ENCODE measurements around the gene MACROD2.
A peak's percentile ranks its signal among the peaks of the same experiment; 100 is the strongest.

The MACROD2 gene

DNA sequence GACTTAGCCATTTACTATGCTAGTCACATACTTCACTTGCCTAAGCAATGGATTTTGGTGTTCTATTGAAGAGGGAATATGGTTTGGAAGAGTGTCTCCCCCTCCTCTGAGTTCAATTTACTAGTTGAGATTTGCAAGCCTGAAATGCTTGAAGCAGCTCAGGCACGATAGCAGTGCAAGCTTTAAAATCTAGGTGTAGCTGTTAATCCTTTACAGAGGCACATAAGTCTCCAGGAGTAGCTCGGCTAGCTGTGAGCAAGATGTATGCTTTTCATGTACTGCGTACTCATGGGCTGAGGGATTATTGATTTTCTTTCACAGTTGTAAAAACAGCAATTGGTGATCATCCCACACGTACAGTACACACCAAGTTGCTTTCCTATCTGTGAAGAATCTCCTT is 341.4 kb downstream of the MACROD2 start:
- no peak for DNase-seq (ENCODE audit: low read depth)

- DNase-seq (ENCODE audit: low read depth), result peak; percentile 65
Observed at GRCh38 chr20:14337400-14338171, 342.3 kb downstream of the MACROD2 start, which contains the start of gene FLRT3. TSS of gene FLRT3 (minus strand) at chr20:14337612. CDS start at chr20:14327506, 10,106 bp downstream.

- no peak for DNase-seq (ENCODE audit: low read depth)
Observed at GRCh38 chr20:14341801-14342200, 346.5 kb downstream of the MACROD2 start.

DNA sequence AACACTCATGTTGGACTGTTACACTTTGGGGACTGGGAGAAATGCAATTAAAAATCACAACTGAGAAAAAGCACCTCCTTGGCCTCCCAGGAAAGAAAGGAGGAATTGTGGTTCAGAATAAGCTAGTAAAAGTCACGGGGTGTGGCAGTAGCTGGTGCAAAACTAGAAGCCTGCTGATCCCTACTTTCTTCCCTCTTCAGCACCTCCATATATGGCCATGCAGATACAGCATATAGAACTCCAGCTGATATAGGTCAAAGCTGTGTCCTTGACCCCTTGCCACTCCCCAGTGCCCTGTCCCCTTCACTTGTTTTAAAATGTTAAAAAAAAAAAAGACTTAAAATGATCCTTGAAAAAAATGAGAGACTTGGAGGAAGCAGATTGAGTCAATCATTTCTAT is 347.6 kb downstream of the MACROD2 start:
- no peak for DNase-seq (ENCODE audit: low read depth)

- no peak for DNase-seq (ENCODE audit: low read depth)
Observed at GRCh38 chr20:14343491-14344065, 348.3 kb downstream of the MACROD2 start.

DNA sequence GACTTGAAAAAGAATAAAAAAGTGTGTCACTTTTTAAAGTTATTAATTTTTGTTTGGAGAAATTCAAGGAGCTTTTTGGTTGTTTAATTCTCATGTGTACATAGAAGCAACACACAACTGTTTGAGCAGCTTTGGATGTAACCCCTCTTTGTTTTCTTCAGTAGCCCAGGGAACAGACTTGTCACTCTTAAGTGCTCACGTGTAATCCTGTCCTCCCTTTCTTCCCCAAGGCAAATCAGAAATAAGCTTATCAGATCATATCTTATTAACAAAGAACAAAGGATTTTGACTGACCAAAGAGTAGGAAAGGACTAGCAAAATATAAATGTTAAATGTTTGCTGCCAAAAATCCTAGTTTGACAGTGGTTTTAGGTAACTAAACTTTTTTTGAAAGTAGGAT is 349.4 kb downstream of the MACROD2 start:
- no peak for DNase-seq (ENCODE audit: low read depth)

- no peak for DNase-seq (ENCODE audit: low read depth)
Observed at GRCh38 chr20:14355791-14356190, 360.5 kb downstream of the MACROD2 start.

DNA sequence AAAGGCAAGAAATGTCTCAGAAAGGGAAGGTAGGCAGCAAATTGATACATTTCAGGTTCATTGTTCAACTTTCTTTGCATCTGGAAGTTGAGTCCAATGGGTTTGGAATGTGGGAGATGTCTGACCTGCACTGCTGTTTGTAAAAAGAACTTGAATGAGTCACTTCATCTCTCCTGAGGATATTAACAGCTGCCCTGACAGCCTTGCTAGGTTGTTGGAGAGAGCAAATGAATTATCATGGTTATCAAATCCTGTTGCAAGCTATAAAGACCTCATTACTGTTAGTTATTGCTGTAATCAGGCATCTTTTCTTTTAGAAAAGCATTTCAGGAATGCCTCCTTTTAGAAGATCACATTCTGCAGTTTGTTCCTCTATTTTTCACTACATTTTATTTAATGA is 365.1 kb downstream of the MACROD2 start:
- no peak for DNase-seq (ENCODE audit: low read depth)

DNA sequence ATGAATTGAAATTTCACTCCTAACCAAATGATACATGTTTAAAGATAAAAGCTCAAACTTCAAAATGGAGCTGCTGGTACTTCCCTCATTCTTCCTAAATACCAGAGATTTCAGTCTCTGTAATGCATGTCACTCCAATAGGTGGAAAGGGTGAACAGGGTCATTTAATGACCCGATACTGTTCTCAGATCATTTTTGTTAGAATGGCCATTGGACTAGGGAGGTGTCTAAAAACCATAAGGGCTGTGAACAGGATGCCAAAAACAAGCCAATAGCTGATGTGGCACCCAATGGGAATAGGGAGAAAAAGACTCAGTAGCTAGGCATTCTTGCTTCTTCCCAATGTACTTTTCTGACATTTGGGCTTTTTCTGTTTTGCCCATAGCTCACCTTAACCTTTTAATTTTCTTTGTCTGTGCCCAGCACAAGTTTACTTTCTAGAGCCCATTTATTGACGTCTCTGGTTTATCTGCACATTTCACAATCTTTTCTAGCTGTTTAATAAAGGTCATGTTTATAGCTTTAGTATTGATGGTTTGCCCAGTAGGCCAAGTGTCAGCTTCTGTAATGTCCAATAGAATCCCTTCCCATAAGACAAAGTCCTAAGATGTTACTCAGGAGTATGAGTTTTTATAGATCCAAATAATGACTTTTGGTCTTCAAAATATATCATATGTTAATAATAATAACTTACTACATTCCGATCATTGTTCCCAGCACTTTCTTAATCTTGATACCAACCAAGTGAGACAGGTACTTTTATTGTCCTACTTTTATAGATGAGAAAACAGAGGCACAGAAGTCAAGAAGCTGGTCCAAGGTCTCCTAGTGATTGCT is 366.4 kb downstream of the MACROD2 start:
- no peak for DNase-seq (ENCODE audit: low read depth)

DNA sequence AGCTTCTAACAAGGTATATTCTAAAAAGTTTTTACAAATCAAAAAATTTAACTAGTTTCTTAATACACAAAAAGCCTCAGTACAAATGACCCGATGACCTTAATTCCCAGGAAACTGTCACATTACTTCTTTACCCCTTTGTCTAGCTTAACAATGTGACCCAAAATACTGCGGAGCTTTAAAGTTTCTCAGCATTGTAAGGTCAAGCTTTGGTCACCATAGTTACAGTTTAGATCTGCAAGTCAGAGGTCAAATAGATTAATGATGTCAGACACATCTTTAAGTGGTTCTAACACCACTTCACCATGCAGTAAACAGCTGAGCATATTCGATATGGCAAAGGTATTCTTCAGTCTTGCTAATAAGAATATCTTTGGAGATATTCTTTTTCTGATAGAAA is 378.9 kb downstream of the MACROD2 start:
- no peak for DNase-seq (ENCODE audit: low read depth)

DNA sequence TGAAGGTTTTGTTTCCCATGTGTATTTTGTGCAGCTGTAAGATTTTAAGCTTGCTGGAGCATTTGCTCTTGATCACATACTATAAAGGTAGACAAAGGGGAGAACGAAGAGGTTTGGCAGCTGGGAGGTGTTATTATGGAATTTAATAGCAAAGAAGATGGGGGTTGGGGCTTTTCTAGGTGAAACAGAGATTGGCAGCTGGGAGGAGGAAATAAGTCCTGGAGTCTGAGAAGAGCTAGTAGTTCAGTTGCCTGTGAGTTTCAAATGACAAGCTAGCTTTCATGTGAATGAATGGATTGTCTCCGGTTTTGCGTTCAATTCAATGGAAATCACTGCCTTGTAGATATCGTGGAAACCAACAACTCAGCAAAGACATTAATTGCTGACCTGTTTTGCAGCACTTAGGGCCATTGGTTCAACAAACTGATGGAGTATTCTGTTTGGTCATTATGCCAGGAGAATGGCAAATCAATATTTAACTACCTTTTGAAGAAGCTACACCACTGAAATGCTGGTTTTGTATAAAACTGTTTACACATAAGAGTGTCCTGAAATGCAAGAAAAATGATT is 380.2 kb downstream of the MACROD2 start:
- DNase-seq (ENCODE audit: low read depth), result no peak

- no peak for DNase-seq (ENCODE audit: low read depth)
Observed at GRCh38 chr20:14378326-14378725, 383.0 kb downstream of the MACROD2 start.

DNA sequence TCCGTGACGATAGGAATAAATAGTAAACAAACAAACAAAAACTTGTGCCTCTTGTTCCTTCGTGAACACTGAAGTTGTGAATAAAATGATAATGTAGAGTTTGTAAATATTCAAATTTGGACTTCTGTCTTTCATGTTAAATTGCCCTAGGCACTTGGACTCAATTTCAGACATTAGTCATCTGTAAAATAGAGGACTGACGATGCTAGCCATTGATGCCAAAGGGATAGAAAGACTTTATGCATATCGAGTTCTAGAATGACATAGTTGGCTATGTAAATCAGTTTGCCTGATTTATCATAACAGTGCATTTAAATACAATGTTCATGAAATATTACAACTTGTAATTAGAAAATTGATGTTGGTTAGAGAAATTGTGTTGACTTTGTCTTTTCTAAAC is 388.0 kb downstream of the MACROD2 start:
- DNase-seq (ENCODE audit: low read depth), result no peak

DNA sequence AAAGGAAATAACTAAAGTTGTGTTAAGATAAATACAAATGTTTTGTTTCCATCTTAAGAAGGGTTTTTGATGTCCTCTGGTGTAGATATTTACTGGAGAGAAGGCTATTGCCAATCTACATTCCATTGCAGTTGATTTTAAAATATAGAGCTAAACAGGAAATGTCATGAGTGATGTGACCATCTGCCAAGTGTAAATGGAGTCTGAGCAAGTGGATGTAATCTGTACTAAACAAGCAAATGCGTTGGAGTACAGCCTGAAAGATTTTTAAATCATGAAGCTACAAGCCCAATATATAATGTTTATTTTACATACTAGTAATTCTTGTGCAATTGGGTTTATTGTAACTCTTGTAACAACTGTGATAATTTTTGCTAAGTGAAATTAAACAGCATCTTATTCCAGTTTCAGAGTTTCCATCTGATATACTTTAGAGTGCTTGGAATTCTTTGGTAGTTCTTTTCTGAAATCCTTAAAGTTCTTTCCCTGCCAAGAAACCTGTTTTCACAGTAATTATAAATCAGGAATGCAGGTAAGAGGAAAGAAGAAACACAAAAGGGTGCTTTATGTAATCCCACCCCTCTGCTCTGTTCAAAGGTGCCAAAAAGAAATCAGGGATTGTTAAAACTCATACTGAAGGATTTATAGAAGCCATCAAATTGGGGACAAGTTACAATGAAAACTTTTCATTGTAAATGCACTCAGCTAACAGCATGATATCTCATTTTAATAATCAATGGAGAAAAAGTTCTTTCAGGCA is 389.3 kb downstream of the MACROD2 start:
- DNase-seq (ENCODE audit: low read depth), result no peak

DNA sequence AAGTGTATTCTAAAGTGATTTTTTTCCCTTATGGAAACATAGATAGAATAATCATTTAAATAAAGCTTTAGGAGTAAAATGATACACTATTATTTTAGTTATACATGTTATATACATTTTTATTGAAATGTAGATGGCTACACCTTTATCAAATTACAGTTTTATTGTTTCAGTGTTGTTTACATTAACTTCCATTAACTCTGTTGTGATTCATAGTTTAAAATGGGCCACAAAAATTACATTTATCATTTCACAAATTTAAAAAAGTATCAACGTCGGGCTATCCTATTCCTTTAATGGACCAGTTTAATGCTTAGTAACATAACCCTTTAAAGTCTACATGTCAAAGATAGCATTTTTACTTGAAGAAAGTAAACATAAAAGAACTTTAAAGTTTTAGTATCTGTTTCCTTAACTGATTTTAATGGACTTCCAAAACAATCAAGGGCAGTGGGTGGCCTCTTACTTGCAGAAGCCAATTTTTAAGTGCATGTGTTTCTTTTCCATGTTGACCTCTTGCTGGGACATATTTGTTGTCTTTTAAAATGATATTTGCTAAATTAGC is 389.9 kb downstream of the MACROD2 start:
- no peak for DNase-seq (ENCODE audit: low read depth)

DNA sequence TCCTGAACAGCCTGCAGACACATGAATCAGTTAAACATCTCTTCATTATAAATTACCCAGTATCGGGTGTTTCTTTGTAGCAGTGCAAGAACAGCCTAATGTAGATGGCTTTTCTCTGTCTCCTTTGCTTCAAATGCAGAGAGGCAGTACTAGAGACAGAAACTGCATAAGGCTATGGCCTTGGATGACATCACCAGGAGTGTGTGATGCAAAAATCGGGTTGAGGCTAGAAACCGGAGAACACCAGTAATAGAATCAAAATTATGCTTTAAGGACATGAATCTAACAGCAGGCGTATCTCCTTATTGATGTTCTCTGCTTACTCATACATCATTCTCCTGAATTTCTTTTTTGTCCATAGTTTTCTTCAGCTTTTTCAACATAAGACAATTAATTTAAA is 391.4 kb downstream of the MACROD2 start:
- no peak for DNase-seq (ENCODE audit: low read depth)

- DNase-seq (ENCODE audit: low read depth), result no peak
Observed at GRCh38 chr20:14401479-14402138, 406.3 kb downstream of the MACROD2 start.

DNA sequence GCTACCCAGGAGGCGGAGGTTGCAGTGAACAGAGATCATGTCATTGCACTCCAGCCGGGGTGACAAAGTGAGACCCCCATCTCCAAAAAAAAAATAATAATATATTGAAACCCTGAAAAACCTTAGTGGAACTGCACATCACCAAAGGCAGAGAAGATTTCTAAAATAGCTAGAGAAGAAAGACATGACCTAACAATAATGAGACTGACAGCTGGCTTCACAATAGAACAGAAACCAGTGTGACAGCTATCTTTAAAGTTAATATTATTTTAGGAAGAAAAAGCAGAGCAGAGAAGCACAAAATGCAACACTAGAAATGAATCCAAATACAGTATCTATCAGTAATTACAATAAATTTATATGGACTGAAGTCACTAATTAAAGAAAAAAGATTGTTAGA is 409.2 kb downstream of the MACROD2 start:
- no peak for DNase-seq (ENCODE audit: low read depth)

DNA sequence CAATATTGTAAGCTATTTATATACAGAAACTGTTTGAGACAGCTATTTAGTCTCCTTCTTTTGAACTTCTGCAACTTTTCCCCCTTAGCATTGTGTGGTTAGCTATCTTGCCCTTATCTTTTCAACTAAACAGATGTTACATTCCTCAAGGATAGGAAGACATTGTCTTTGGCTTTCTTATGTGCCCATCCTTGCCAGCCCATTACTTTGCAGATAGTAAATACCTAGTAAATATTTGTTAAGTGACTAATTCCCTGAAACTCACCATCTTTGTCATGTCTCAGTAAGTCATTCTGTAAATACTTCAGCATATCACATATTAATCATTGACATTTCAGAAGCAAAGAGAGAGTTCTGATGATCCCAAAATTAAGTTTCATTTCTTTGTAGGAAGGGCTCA is 411.2 kb downstream of the MACROD2 start:
- DNase-seq (ENCODE audit: low read depth), result no peak

DNA sequence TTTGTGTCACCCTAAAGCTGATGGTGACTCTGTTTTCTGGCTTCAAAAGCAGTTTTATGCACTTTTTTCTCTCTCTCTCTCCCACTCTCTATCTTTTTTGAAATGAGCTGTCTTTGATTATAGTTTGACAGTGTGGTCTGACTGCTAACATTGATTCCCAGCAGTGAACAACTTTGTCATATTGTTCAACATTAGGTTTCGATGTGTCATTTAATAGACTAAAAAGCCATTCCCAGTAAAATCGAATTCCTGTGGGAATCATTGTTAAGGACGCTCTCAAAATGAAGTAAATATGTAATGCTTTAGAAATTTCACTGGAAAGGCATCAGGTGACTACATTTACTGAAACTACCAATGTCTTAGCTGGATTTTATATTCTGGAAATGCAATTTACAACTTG is 412.0 kb downstream of the MACROD2 start:
- no peak for DNase-seq (ENCODE audit: low read depth)
